Effector memory CD4-positive, alpha-beta T cell (primary cell): ENCODE data around the gene CMYA5.

ENCODE experiments used
- DNase-seq, 3 donors: peaks; one replicate each; pipeline ENCODE4 v3.0.0-alpha.2; 2020
- H3K27ac ChIP-seq: 2 replicates; pipeline ENCODE4 v1.7.0; 2013; ENCODE audit warnings: mild to moderate bottlenecking, low read length, moderate library complexity; ENCODE audit not compliant: insufficient read depth, poor library complexity, severe bottlenecking
- H3K27me3 ChIP-seq: replicated peaks from 2 replicates; pipeline ENCODE4 v1.7.0; 2013; ENCODE audit warnings: mild to moderate bottlenecking, low read length; ENCODE audit not compliant: insufficient read depth, control insufficient read depth, poor library complexity, severe bottlenecking
- H3K36me3 ChIP-seq: 2 replicates; pipeline ENCODE4 v1.7.0; 2013; ENCODE audit warnings: mild to moderate bottlenecking, low read length, moderate library complexity; ENCODE audit not compliant: control insufficient read depth, insufficient read depth
- H3K4me1 ChIP-seq: 2 replicates; pipeline ENCODE4 v1.7.0; 2013; ENCODE audit warnings: low read length, mild to moderate bottlenecking; ENCODE audit not compliant: control insufficient read depth, insufficient read depth, poor library complexity, severe bottlenecking
- H3K4me3 ChIP-seq: 2 replicates; pipeline ENCODE4 v1.7.0; 2013; ENCODE audit warnings: low read length, low read depth, mild to moderate bottlenecking; ENCODE audit not compliant: insufficient read depth, poor library complexity, severe bottlenecking
- H3K9me3 ChIP-seq: 2 replicates; pipeline ENCODE4 v1.7.0; 2013; ENCODE audit warnings: mild to moderate bottlenecking, low read length, moderate library complexity; ENCODE audit not compliant: control insufficient read depth

The CMYA5 gene

DNA sequence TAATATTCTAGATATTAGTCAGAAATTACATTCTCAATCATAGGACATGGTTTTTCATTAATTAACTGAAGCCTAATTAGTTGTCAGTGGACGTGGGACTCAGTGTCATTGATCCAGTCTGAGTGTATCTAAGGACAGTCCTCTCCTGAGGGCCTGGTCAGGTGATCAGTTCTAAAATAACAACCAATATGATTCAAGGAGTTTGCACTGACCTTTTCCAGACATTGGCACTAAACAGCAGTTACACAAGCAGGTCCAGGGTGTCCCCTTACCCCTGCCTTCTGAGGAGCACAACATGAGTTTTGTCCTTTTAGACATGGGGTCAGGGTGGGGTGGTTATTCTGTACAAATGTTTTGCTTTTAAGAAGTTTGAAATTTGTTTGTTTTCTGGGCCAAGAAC, 97.8 kb downstream of the CMYA5 start:
- no peaks in the 10 kb centered on the region for H3K36me3 ChIP-seq
- H3K9me3 ChIP-seq: no peaks in the 10 kb centered on the region
- DNase-seq: no peak
- no peak overlapping the region for H3K4me3 ChIP-seq
- H3K4me1 ChIP-seq: no peaks in the 10 kb centered on the region
- no peaks in the 10 kb centered on the region for H3K27me3 ChIP-seq
- no peak overlapping the region for H3K27ac ChIP-seq

DNA sequence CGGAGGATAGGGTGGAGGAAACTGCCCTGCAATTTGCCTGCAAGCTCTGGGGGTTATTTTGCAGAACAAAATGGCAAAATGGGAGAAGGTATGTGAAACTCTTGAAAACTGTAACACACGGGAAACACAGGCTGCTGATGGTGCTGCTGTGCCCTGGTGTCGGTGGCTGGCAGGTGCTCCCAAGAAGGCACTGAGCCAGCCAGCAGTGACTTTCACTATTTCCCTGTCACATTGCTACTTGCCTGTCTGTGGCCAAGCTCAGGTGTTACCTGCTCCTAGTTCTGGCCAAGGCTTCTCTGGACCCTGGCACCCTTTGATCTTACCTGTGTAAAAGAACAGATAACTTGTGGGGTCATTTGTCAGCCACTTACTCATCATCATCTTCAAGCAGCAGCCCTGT, 102.2 kb downstream of the CMYA5 start:
- H3K4me3 ChIP-seq: no peak overlapping the region
- H3K27ac ChIP-seq: no peak overlapping the region
- no peaks in the 10 kb centered on the region for H3K4me1 ChIP-seq
- H3K36me3 ChIP-seq: no peaks in the 10 kb centered on the region
- DNase-seq: no peak
- H3K9me3 ChIP-seq: no peaks in the 10 kb centered on the region
- H3K27me3 ChIP-seq: no peaks in the 10 kb centered on the region

DNA sequence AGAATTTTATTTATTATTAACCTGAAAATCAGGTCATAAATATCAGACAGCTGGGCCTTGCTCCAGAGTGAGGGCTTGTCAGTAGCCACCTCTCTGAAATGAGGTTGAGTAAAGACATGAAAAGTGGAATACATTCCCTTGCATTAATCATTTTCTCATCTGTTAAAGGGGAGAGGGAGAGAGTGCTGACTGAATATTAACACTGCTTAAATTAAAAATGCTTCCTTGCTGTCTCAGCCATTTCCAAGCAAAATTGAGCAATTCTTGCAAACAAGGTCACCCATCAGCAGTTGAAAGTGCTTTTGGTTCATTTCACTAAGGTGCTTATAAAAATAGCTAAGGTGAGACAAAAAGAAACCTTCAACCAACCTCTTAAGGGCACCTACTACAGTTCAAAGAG, 102.8 kb downstream of the CMYA5 start:
- Histone ChIP-seq H3K36me3 (no peaks in the 10 kb centered on the region), H3K4me3 (no peak overlapping the region), H3K27ac (no peak overlapping the region), H3K27me3 (no peaks in the 10 kb centered on the region), H3K4me1 (no peaks in the 10 kb centered on the region), H3K9me3 (no peaks in the 10 kb centered on the region)
- DNase-seq: no peak

DNA sequence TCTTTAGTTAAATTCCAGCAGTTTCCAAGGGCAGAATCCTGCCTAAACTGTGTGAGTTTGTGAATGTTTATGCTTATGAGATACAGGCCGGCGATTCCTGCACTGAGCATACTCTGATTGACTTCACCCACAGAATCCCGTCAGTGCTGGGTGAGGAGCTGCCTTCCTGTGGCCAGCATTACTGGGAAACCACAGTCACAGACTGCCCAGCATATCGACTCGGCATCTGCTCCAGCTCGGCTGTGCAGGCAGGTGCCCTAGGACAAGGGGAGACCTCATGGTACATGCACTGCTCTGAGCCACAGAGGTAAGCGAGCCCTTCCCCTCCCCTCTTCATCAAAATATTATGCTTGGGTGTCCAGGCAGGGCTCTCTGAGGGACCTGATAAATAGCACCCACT, 103.7 kb downstream of the CMYA5 start:
- Histone ChIP-seq H3K4me1 (no peaks in the 10 kb centered on the region), H3K27ac (no peak overlapping the region), H3K4me3 (no peak overlapping the region), H3K27me3 (no peaks in the 10 kb centered on the region), H3K36me3 (no peaks in the 10 kb centered on the region), H3K9me3 (no peaks in the 10 kb centered on the region)
- no peak for DNase-seq

DNA sequence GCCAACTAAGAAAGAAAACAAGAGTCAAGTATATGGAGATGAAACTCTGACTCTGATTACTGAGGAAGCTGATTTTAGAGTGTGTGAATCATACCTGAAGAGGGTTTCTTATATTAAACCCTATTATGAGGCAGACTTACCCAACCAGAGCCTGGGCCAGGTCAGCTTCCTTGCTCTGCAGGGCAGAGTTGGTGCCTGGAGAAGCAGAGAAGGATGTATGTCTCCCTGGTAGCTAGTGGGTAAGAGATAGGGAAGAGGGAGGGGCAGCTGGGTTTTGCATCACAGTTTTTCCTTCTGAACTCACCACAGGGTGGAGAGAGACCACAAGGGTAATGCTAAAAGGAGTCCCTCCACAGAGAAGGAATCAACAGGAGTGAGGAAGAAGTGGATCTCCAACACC, 104.1 kb downstream of the CMYA5 start:
- H3K27me3 ChIP-seq: no peaks in the 10 kb centered on the region
- DNase-seq: no peak
- no peak overlapping the region for H3K27ac ChIP-seq
- no peaks in the 10 kb centered on the region for H3K36me3 ChIP-seq
- H3K9me3 ChIP-seq: no peaks in the 10 kb centered on the region
- H3K4me3 ChIP-seq: no peak overlapping the region
- no peaks in the 10 kb centered on the region for H3K4me1 ChIP-seq

DNA sequence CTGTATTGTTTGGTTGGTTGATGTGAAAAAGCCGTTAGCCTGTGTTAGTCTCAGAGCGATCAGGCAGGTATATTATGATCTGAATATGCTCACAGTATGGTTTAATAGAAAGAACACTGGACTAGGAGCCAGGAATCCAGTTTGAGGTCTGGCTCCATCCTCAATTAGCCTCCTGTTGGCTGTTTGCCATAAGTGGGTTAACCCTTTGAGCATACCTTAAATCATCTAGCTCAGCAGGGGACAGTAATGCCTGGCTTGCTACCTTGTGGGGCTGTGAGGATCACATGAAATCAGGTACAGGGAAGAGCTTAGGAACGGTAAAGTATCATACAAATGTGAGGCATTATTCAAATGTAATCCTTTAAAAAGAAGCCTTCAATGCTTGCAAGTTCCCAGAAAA, 104.7 kb downstream of the CMYA5 start:
- H3K4me1 ChIP-seq: no peaks in the 10 kb centered on the region
- no peak overlapping the region for H3K27ac ChIP-seq
- no peak overlapping the region for H3K4me3 ChIP-seq
- H3K27me3 ChIP-seq: no peaks in the 10 kb centered on the region
- no peak for DNase-seq
- no peaks in the 10 kb centered on the region for H3K36me3 ChIP-seq
- no peaks in the 10 kb centered on the region for H3K9me3 ChIP-seq

DNA sequence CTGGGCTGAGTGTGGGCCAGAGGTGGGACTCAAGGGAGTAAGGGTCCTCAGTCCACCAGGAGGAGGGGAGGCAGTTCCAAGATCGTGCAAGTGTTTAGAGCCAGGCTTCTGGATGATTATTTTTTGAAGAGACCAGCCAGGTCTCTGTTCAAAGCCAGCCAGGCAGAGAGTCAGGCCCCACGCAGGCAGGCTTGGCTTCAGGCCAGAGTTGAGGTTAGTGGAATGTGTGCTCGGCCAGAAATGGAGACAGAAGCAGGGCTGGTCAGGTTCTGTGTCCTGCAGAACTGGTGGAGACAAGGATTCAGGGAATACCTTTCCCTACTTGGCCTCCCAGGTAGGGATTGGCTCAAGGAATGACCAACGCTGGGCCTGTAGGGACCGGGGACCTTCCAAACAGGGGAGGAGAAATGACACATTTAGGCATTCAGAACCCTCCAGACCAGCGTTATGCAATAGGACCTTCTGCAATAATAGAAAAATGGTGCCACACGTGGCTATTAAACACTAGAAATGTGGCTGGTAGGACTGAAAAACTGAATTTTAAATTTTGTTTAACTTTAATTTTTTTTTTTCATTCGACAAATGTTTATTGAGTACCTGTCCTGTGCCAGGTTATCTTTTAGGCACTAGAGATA, 106.2 kb downstream of the CMYA5 start:
- H3K9me3 ChIP-seq: no peaks in the 10 kb centered on the region
- H3K27me3 ChIP-seq: no peaks in the 10 kb centered on the region
- no peak for DNase-seq
- H3K4me1 ChIP-seq: peaks cover under 1% of the 10 kb centered on the region
- no peaks in the 10 kb centered on the region for H3K36me3 ChIP-seq
- no peak overlapping the region for H3K4me3 ChIP-seq
- no peak overlapping the region for H3K27ac ChIP-seq

DNA sequence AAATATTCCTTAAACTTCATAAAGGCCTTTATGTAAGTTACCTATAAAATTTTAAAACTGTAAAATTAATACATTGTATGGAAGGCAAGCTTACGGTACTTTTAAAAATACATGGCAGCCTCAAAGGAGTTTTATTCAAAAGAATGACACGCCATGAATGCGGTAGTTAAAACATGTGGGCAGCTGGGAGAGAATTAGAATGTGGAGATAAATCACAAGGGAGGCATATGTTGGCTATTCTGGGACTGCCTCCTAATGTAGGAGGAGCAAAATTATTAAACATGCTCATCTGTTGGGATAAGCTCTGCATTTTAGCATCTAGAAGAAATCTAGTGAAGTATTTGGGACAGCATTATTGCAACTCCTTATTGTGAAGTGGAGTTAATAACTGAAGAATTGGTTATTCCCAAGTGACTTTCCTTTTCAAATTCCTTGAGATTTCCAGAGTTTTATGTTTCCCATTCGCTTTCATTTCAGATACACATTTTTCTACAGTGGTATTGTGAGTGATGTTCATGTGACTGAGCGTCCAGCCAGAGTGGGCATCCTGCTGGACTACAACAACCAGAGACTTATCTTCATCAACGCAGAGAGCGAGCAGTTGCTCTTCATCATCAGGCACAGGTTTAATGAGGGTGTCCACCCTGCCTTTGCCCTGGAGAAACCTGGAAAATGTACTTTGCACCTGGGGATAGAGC, 109.4 kb downstream of the CMYA5 start:
- no peak overlapping the region for H3K27ac ChIP-seq
- H3K9me3 ChIP-seq: no peaks in the 10 kb centered on the region
- no peak overlapping the region for H3K4me3 ChIP-seq
- no peaks in the 10 kb centered on the region for H3K27me3 ChIP-seq
- H3K4me1 ChIP-seq: peaks cover 4% of the 10 kb centered on the region
- H3K36me3 ChIP-seq: no peaks in the 10 kb centered on the region
- no peak for DNase-seq

DNA sequence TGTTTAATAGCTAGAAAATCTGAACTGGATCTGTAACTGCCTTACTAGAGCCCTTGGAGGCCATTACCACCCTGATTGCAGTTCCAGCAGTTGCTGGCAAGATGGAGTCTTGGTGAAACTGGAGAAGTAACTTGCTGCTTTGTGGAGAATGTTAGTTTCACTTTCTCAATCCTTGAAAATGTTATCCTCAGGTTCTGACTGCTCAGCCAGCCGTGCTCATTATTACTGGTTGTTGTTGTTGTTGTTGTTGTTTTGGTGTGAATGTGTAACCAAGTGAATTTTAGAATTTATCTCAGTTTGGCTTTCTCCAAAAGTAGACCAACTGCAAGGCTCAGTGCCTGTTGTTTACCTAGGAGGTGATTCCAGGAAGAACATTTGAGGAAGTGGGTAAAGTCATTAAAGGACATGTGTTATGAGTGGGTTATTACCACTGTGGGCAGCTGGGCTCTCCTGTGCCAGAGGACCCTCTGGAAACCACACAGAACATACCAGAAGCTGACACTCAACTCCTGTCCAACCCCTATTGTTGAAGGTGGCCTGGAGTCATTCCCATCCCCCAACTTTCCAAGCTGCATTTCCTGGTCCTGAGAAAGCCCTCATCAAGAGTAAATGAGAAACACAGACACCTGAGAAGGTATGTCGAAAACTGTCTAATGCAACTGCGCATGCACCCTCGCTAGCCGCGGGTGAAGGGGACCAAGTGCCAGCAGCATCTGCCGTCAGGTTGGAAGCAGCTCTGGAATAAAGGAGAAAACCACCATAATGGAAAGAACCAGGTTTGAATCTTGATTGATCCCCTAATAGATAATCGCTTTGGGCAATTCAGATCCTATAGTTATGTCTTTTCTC, 111.6 kb downstream of the CMYA5 start:
- Histone ChIP-seq H3K27ac (no peak overlapping the region), H3K4me1 (peaks cover 4% of the 10 kb centered on the region), H3K4me3 (no peak overlapping the region), H3K36me3 (no peaks in the 10 kb centered on the region), H3K27me3 (no peaks in the 10 kb centered on the region), H3K9me3 (no peaks in the 10 kb centered on the region)
- no peak for DNase-seq

DNA sequence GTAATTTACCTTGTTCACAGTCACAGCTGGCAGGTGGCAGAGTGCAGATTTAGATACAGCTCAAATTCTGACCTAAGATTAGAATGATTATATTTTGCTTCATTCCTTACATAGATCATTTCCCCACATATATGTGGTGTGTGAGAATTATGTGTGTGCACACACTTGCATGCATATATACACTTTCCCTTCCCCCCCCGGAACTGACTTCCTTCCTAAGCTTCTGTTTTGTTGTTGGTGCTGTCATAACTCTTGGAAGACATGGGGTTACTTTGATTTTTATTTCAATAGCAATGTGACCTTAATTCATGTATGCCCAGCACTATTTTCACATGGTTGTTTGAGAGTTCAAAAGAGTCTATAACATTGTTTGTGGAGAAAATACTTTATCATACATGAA, 112.8 kb downstream of the CMYA5 start:
- Histone ChIP-seq H3K27ac (no peak overlapping the region), H3K27me3 (no peaks in the 10 kb centered on the region), H3K4me3 (no peak overlapping the region), H3K4me1 (peaks cover 4% of the 10 kb centered on the region), H3K36me3 (no peaks in the 10 kb centered on the region), H3K9me3 (no peaks in the 10 kb centered on the region)
- DNase-seq: no peak
